NCI-H446 (cell line): ENCODE results near the gene IGSF6.
"Not testable (repeated sequence)": the region's sequence is repeated elsewhere in the genome, so short reads cannot be mapped to it uniquely, and the experiment has no call there.

Experiments used
- DNase-seq, 2 experiments: peaks; one replicate each; lab custom pipeline; 2025; lab: John Stamatoyannopoulos, UW

The IGSF6 gene

GRCh38 chr16:21628772-21629171, 23.6 kb downstream of the IGSF6 start:
- DNase-seq: no peak

GRCh38 chr16:21628121-21628726, 24.2 kb downstream of the IGSF6 start:
- DNase-seq: no peak

GRCh38 chr16:21626659-21627277, 25.6 kb downstream of the IGSF6 start:
- DNase-seq: no peak

GRCh38 chr16:21625026-21625425, 27.4 kb downstream of the IGSF6 start:
- no peak for DNase-seq

GRCh38 chr16:21622545-21622944, 29.9 kb downstream of the IGSF6 start:
- no peak for DNase-seq

GRCh38 chr16:21620592-21620991, 31.8 kb downstream of the IGSF6 start:
- no peak for DNase-seq

- no peak for DNase-seq
These were observed 32.5 kb downstream of the IGSF6 start for GRCh38 chr16:21619765-21620425.

GRCh38 chr16:21618281-21618680, 34.1 kb downstream of the IGSF6 start:
- DNase-seq: no peak

- no peak for DNase-seq
These were observed 34.8 kb downstream of the IGSF6 start for GRCh38 chr16:21617607-21618006.

- DNase-seq: no peak
These were observed 37.5 kb downstream of the IGSF6 start for GRCh38 chr16:21614896-21615295.

- DNase-seq: no peak
These were observed 38.6 kb downstream of the IGSF6 start for GRCh38 chr16:21613781-21614180.

- no peak for DNase-seq
These were observed 39.0 kb downstream of the IGSF6 start for GRCh38 chr16:21613361-21613760.

- DNase-seq: no peak
These were observed 40.6 kb downstream of the IGSF6 start for GRCh38 chr16:21611556-21612384.

- no peak for DNase-seq
These were observed 41.2 kb downstream of the IGSF6 start for GRCh38 chr16:21611198-21611555.

GRCh38 chr16:21610766-21611165, 41.6 kb downstream of the IGSF6 start:
- no peak for DNase-seq

GRCh38 chr16:21610006-21610544, 42.3 kb downstream of the IGSF6 start:
- no peak for DNase-seq

GRCh38 chr16:21608639-21609328, 43.6 kb downstream of the IGSF6 start:
- no peak for DNase-seq

- DNase-seq: not testable (repeated sequence)
These were observed 46.6 kb downstream of the IGSF6 start for GRCh38 chr16:21605848-21606247.

GRCh38 chr16:21603928-21604327, 48.5 kb downstream of the IGSF6 start:
- DNase-seq: no peak

GRCh38 chr16:21602785-21603184, 49.6 kb downstream of the IGSF6 start:
- no peak for DNase-seq

GRCh38 chr16:21600031-21600773, 52.2 kb downstream of the IGSF6 start:
- no peak for DNase-seq
